H1 (cell line): ENCODE data around the gene TRIM31. TPM values are rescaled to one million over a fixed set of nuclear protein-coding genes. Genes with fewer than 3 reads are reported as not detected.

ENCODE experiments used
- CTCF ChIA-PET: fragments of 300-600 bp; sonication (Branson Sonifier 250); formaldehyde crosslinking; loops from one replicate; lab custom pipeline; 2021; ENCODE audit not compliant: partially characterized antibody; lab: Charles Lee
- POLR2A ChIA-PET: fragments of 300-600 bp; sonication (Branson Sonifier 250); formaldehyde crosslinking; loops from one replicate; lab custom pipeline; 2021; ENCODE audit warnings: inconsistent platforms; ENCODE audit not compliant: partially characterized antibody; lab: Charles Lee
- DNase-seq, 2 experiments: peaks; one replicate each; pipeline versions ENCODE4 v3.0.0 to v3.0.0-alpha.2; 2010 to 2022; ENCODE audit warnings: low spot score in 2 of 2, low read depth in 1 of 2, mixed read lengths in 1 of 2
- FAIRE-seq: peaks from 2 replicates; lab custom pipeline; 2011; peaks lifted over from hg19 to GRCh38; lab: Jason Lieb, UNC
- H2AFZ ChIP-seq: 2 replicates; pipeline ENCODE4 v1.8.1; 2012; ENCODE audit warnings: low read length, inconsistent platforms
- H2AK5ac ChIP-seq: 2 replicates; pipeline ENCODE4 v1.6.1; 2013; ENCODE audit warnings: low read depth, low read length
- H2BK120ac ChIP-seq: replicated peaks from 2 replicates; pipeline ENCODE3; 2013; ENCODE audit warnings: low read depth, low read length, inconsistent platforms
- H2BK12ac ChIP-seq: 2 replicates; pipeline ENCODE4 v1.6.1; 2013; ENCODE audit warnings: low read depth, low read length
- H2BK15ac ChIP-seq: 2 replicates; pipeline ENCODE4 v1.6.1; 2013; ENCODE audit warnings: low read length
- H2BK20ac ChIP-seq: 2 replicates; pipeline ENCODE4 v1.6.1; 2013; ENCODE audit warnings: low read length
- H2BK5ac ChIP-seq: 2 replicates; pipeline ENCODE4 v1.6.1; 2013; ENCODE audit warnings: low read depth, low read length
- H3K14ac ChIP-seq: 2 replicates; pipeline ENCODE4 v1.6.1; 2013; ENCODE audit warnings: inconsistent platforms; ENCODE audit not compliant: insufficient read length
- H3K18ac ChIP-seq: 2 replicates; pipeline ENCODE4 v1.6.1; 2013; ENCODE audit warnings: low read length; ENCODE audit errors: extremely low read depth
- H3K23ac ChIP-seq: 2 replicates; pipeline ENCODE4 v1.6.1; 2013; ENCODE audit warnings: inconsistent platforms; ENCODE audit not compliant: insufficient read length
- H3K23me2 ChIP-seq: 2 replicates; pipeline ENCODE4 v1.6.1; 2013; ENCODE audit warnings: low read depth, low read length
- H3K27ac ChIP-seq: 2 replicates; pipeline ENCODE4 v1.6.1; 2011; ENCODE audit warnings: low read depth, low read length, inconsistent platforms
- H3K27me3 ChIP-seq, 4 experiments: replicated peaks in 1 of 4; 1 replicate in 1 of 4; 2 replicates in 3 of 4; pipeline versions ENCODE4 v1.6.1 to v1.8.1; 2011 to 2013; ENCODE audit warnings: low read length in 3 of 4, mild to moderate bottlenecking in 3 of 4, inconsistent platforms in 2 of 4, mixed read lengths in 2 of 4, moderate library complexity in 1 of 4; ENCODE audit not compliant: control insufficient read depth in 3 of 4, insufficient read depth in 3 of 4; ENCODE audit errors: extremely low read depth in 1 of 4
- H3K36me3 ChIP-seq, 4 experiments: 2 replicates each; pipeline versions ENCODE4 v1.6.1 to v1.8.1; 2011 to 2013; ENCODE audit warnings: mild to moderate bottlenecking in 4 of 4, low read length in 3 of 4, moderate library complexity in 2 of 4, control low read depth in 1 of 4, inconsistent platforms in 1 of 4; ENCODE audit not compliant: insufficient read depth in 4 of 4, control insufficient read depth in 2 of 4
- H3K4ac ChIP-seq: replicated peaks from 2 replicates; pipeline ENCODE3; 2013; ENCODE audit warnings: low read length, low read depth, mixed read lengths, inconsistent platforms; ENCODE audit not compliant: insufficient read length
- H3K4me1 ChIP-seq, 4 experiments: replicated peaks in 1 of 4; 1 replicate in 1 of 4; 2 replicates in 3 of 4; pipeline versions ENCODE4 v1.6.1 to v1.8.1; 2011 to 2013; ENCODE audit warnings: low read length in 3 of 4, inconsistent platforms in 2 of 4, mixed read lengths in 1 of 4; ENCODE audit not compliant: insufficient read depth in 4 of 4, control insufficient read depth in 3 of 4
- H3K4me2 ChIP-seq, 2 experiments: 2 replicates each; pipeline versions ENCODE4 v1.6.1 to v1.8.1; 2011 to 2013; ENCODE audit warnings: low read depth in 2 of 2, low read length in 2 of 2, control low read depth in 1 of 2, inconsistent platforms in 1 of 2, mild to moderate bottlenecking in 1 of 2; ENCODE audit not compliant: insufficient read depth in 1 of 2
- H3K4me3 ChIP-seq, 4 experiments: fragments of 200-600, 300-600 bp in 1 of 4; sonication (generic), shearing (Covaris generic), sonication (Bioruptor Twin) in 1 of 4; 2 replicates each; pipeline versions ENCODE4 v1.5.1 to v1.8.1; 2011 to 2016; ENCODE audit warnings: low read length in 4 of 4, low read depth in 3 of 4, control low read depth in 2 of 4, inconsistent platforms in 2 of 4, mild to moderate bottlenecking in 2 of 4, mixed read lengths in 1 of 4, moderate library complexity in 1 of 4; ENCODE audit not compliant: insufficient read depth in 2 of 4; ENCODE audit errors: extremely low read depth in 1 of 4
- H3K56ac ChIP-seq: replicated peaks from 2 replicates; pipeline ENCODE3; 2013; ENCODE audit warnings: low read depth, mild to moderate bottlenecking, mixed read lengths, low read length, inconsistent platforms; ENCODE audit not compliant: insufficient read length
- H3K79me1 ChIP-seq: 2 replicates; pipeline ENCODE4 v1.6.1; 2013; ENCODE audit warnings: low read depth, low read length, control low read depth
- H3K79me2 ChIP-seq, 2 experiments: 2 replicates each; pipeline versions ENCODE4 v1.6.1 to v1.8.1; 2012 to 2013; ENCODE audit warnings: low read length in 2 of 2, mild to moderate bottlenecking in 2 of 2, inconsistent platforms in 1 of 2; ENCODE audit not compliant: insufficient read depth in 2 of 2, control insufficient read depth in 1 of 2
- H3K9ac ChIP-seq, 4 experiments: replicated peaks in 1 of 4; 1 replicate in 1 of 4; 2 replicates in 3 of 4; pipeline versions ENCODE4 v1.6.1 to v1.8.1; 2011 to 2013; ENCODE audit warnings: low read depth in 3 of 4, low read length in 3 of 4, control low read depth in 2 of 4, mild to moderate bottlenecking in 2 of 4, moderate library complexity in 2 of 4, inconsistent platforms in 1 of 4; ENCODE audit errors: extremely low read depth in 1 of 4
- H3K9me3 ChIP-seq, 2 experiments: 2 replicates each; pipeline versions ENCODE4 v1.6.1 to v1.8.1; 2012 to 2013; ENCODE audit warnings: mild to moderate bottlenecking in 2 of 2, moderate library complexity in 2 of 2, control low read depth in 1 of 2, inconsistent platforms in 1 of 2, low read depth in 1 of 2, low read length in 1 of 2, mixed read lengths in 1 of 2; ENCODE audit not compliant: insufficient read depth in 2 of 2
- H4K20me1 ChIP-seq, 2 experiments: replicated peaks in 1 of 2; 2 replicates each; pipeline versions ENCODE3 to v1.8.1; 2011 to 2013; ENCODE audit warnings: inconsistent platforms in 2 of 2, low read length in 2 of 2, mild to moderate bottlenecking in 1 of 2; ENCODE audit not compliant: insufficient read depth in 2 of 2, control insufficient read depth in 1 of 2
- H4K5ac ChIP-seq: 2 replicates; pipeline ENCODE4 v1.6.1; 2013; ENCODE audit warnings: low read length, low read depth, mixed read lengths, inconsistent platforms; ENCODE audit not compliant: insufficient read length
- H4K8ac ChIP-seq: 2 replicates; pipeline ENCODE4 v1.8.0; 2013; ENCODE audit warnings: mild to moderate bottlenecking, moderate library complexity, low read length, inconsistent platforms; ENCODE audit not compliant: insufficient read depth; ENCODE audit errors: extremely low read depth
- H4K91ac ChIP-seq: replicated peaks from 2 replicates; pipeline ENCODE3; 2013; ENCODE audit warnings: low read length, mixed read lengths, inconsistent platforms; ENCODE audit not compliant: insufficient read length
- BCL11A ChIP-seq, 2 experiments: IDR thresholded peaks; one replicate each; pipeline ENCODE4 v1.6.1; 2011; ENCODE audit warnings: low read depth in 2 of 2, low read length in 2 of 2, mild to moderate bottlenecking in 2 of 2
- CHD2 ChIP-seq: IDR thresholded peaks from 2 replicates; pipeline ENCODE4 v1.6.1; 2012; ENCODE audit warnings: low read length, improper control_type of control experiment
- HDAC6 ChIP-seq: IDR thresholded peaks from one replicate; pipeline ENCODE4 v1.7.1; 2012; ENCODE audit warnings: low read depth, mild to moderate bottlenecking, inconsistent platforms, low read length, moderate library complexity
- MAFK ChIP-seq: IDR thresholded peaks from 2 replicates; pipeline ENCODE4 v1.6.1; 2012; ENCODE audit warnings: low read depth, mild to moderate bottlenecking, improper control_type of control experiment, low read length
- SIN3A ChIP-seq, 2 experiments: IDR thresholded peaks in 1 of 2; conservative IDR thresholded peaks in 1 of 2; 2 replicates each; pipeline ENCODE4 v1.6.1; 2011 to 2012; ENCODE audit warnings: low read length in 2 of 2, improper control_type of control experiment in 1 of 2, low read depth in 1 of 2, mild to moderate bottlenecking in 1 of 2
- polyA plus RNA-seq, 7 experiments: library from polyadenylated mRNA; depleted of rRNA in 3 of 7; stranded (reverse) in 5 of 7; unstranded in 2 of 7; fragments of >200 nt in 5 of 7; fragments of 200-250 nt in 2 of 7; gene quantifications; 1 replicate in 5 of 7; 2 replicates in 1 of 7; 4 replicates in 1 of 7; pipeline versions ENCODE4 v1.2.1 to v1.2.3, GENCODE V29; 2011 to 2013; ENCODE audit warnings: missing spikeins in 2 of 7, mixed read lengths in 2 of 7
- total RNA-seq: library from RNA; stranded (reverse); fragmentation: NEBNext Ultra II Directional; extraction: Animal tissue kit (Norgen Biotek cat#: 25700); gene quantifications from 2 replicates; pipeline ENCODE4 v1.2.1, GENCODE V29; 2021

Gene TRIM31
- total and polyA plus RNA-seq, 2 of the 8 experiments (the other 6 are each of a cell fraction or from before 2014, with no cell fraction given) = not detected

- no peak overlapping the region for H3K27ac ChIP-seq
- H4K5ac ChIP-seq = no peak overlapping the region
- no peaks in the 10 kb centered on the region for H3K79me2 ChIP-seq
- H3K56ac ChIP-seq = no peak overlapping the region
- H3K23me2 ChIP-seq = no peaks in the 10 kb centered on the region
- no peak overlapping the region for H2BK12ac ChIP-seq
- H3K4me1 ChIP-seq = no peaks in the 10 kb centered on the region
- no peak overlapping the region for H3K14ac ChIP-seq
- no peak overlapping the region for H2BK20ac ChIP-seq
- no peak overlapping the region for H4K91ac ChIP-seq
- H3K23ac ChIP-seq = no peak overlapping the region
- H2BK120ac ChIP-seq = no peak overlapping the region
- peaks cover 0 to 4% (median 1%) of the 10 kb centered on the region in 4 experiments; a peak in 3 of 7 replicates for H3K27me3 ChIP-seq
- no peak overlapping the region for H3K4ac ChIP-seq
- no peak overlapping the region for H2BK15ac ChIP-seq
- no peak overlapping the region for H2BK5ac ChIP-seq
- H3K79me1 ChIP-seq = no peaks in the 10 kb centered on the region
- no peak overlapping the region for H4K8ac ChIP-seq
- no peaks in the 10 kb centered on the region for H3K9me3 ChIP-seq
- CTCF ChIA-PET = interaction anchor here (0.7 to 1.6 kb wide), 5 partner anchors 10 to 254 kb away, joined by 3 to 4 read pairs (median 3); no protein-coding TSS in a partner anchor
- H4K20me1 ChIP-seq = no peaks in the 10 kb centered on the region
- no peaks in the 10 kb centered on the region for H3K36me3 ChIP-seq
- POLR2A ChIA-PET = no interaction called here
- no peak overlapping the region for H3K9ac ChIP-seq
- no peak overlapping the region for H2AFZ ChIP-seq
- H3K4me2 ChIP-seq = no peak overlapping the region
- DNase-seq = no peak
- no peak for FAIRE-seq
- H2AK5ac ChIP-seq = no peak overlapping the region
- H3K18ac ChIP-seq = no peak overlapping the region
- no peak overlapping the region for H3K4me3 ChIP-seq
- TF ChIP-seq CHD2 = no peak
- no peak for TF ChIP-seq BCL11A (IDR thresholded peaks at IDR 0.05; ENCODE audit: low read depth in 2 of 2, low read length in 2 of 2)
- TF ChIP-seq SIN3A (conservative IDR thresholded peaks at IDR 0.05 in 1 of 2, IDR thresholded peaks at IDR 0.05 in 1 of 2; ENCODE audit: low read depth in 1 of 2, low read length in 2 of 2) = no peak
- TF ChIP-seq HDAC6 = no peak
- TF ChIP-seq MAFK = no peak
Observed at GRCh38 chr6:30157581-30157980, 44.7 kb upstream of the TRIM31 start.
